Measurements from ENCODE around the gene AP3B1. TPM values are rescaled to one million over a fixed set of nuclear protein-coding genes. Genes with fewer than 3 reads are reported as not detected.

The AP3B1 gene
- total RNA-seq, 1 experiment from 2014 or later = 45.3 TPM

- Histone ChIP-seq H3K27ac (ENCODE audit: low read depth, low read length, poor library complexity, severe bottlenecking) (no peak overlapping the region), H3K9me3 (ENCODE audit: low read depth, low read length, poor library complexity, severe bottlenecking) (no peaks in the 10 kb centered on the region), H3K4me3 (ENCODE audit: low read depth, low read length, poor library complexity, severe bottlenecking) (no peak overlapping the region), H3K4me1 (ENCODE audit: insufficient read depth, low read length, poor library complexity, severe bottlenecking) (peaks cover 4% of the 10 kb centered on the region), H3K27me3 (replicated peaks; ENCODE audit: insufficient read depth, low read depth, low read length, poor library complexity) (no peaks in the 10 kb centered on the region), H3K36me3 (ENCODE audit: insufficient read depth, low read length, poor library complexity, severe bottlenecking) (peaks cover 10% of the 10 kb centered on the region)
- no peak for DNase-seq (ENCODE audit: low spot score)
- no TSS peak for BruUV-seq (replicated peaks)
- POLR2A ChIA-PET (ENCODE audit: low non-redundant PET) = no interaction called here
- TF ChIP-seq EZH2 (IDR thresholded peaks at IDR 0.05; ENCODE audit: borderline replicate concordance, low read depth, low read length, poor library complexity, severe bottlenecking) = no peak
- no peak for TF ChIP-seq CTCF (conservative IDR thresholded peaks at IDR 0.05; ENCODE audit: low read depth, low read length)
- intact Hi-C loops (cut with micrococcal nuclease; ENCODE audit: unreplicated experiment) = no loop called here
- CTCF ChIA-PET = no interaction called here
Observed at GRCh38 chr5:78213799-78214198, 80.7 kb downstream of the AP3B1 start.

GRCh38 chr5:78211052-78211451, 83.4 kb downstream of the AP3B1 start:
- no peaks in the 10 kb centered on the region for H3K27me3 ChIP-seq (replicated peaks; ENCODE audit: insufficient read depth, low read depth, low read length, poor library complexity)
- ChIA-PET CTCF (interaction anchor here (0.6 kb wide), 1 partner anchor 719 kb away, joined by 3 read pairs; the partner anchor contains the start of gene WDR41), POLR2A (ENCODE audit: low non-redundant PET) (no interaction called here)
- H3K9me3 ChIP-seq (ENCODE audit: low read depth, low read length, poor library complexity, severe bottlenecking) = no peaks in the 10 kb centered on the region
- peaks cover 4% of the 10 kb centered on the region for H3K4me1 ChIP-seq (ENCODE audit: insufficient read depth, low read length, poor library complexity, severe bottlenecking)
- BruUV-seq (replicated peaks) = no TSS peak
- no peak overlapping the region for H3K4me3 ChIP-seq (ENCODE audit: low read depth, low read length, poor library complexity, severe bottlenecking)
- no peak overlapping the region for H3K27ac ChIP-seq (ENCODE audit: low read depth, low read length, poor library complexity, severe bottlenecking)
- peak; percentile 12 for DNase-seq (ENCODE audit: low spot score)
- intact Hi-C loops (cut with micrococcal nuclease; ENCODE audit: unreplicated experiment) = no loop called here
- no peak for TF ChIP-seq CTCF (conservative IDR thresholded peaks at IDR 0.05; ENCODE audit: low read depth, low read length)
- TF ChIP-seq EZH2 (IDR thresholded peaks at IDR 0.05; ENCODE audit: borderline replicate concordance, low read depth, low read length, poor library complexity, severe bottlenecking) = no peak
- H3K36me3 ChIP-seq (ENCODE audit: insufficient read depth, low read length, poor library complexity, severe bottlenecking) = peaks cover 5% of the 10 kb centered on the region

- CTCF ChIA-PET = no interaction called here
Observed at GRCh38 chr5:78204241-78204640, 90.3 kb downstream of the AP3B1 start.

More at GRCh38 chr5:78204241-78204640, 90.3 kb downstream of the AP3B1 start:
- Histone ChIP-seq H3K27ac (ENCODE audit: low read depth, low read length, poor library complexity, severe bottlenecking) (no peak overlapping the region), H3K36me3 (ENCODE audit: insufficient read depth, low read length, poor library complexity, severe bottlenecking) (no peaks in the 10 kb centered on the region), H3K4me3 (ENCODE audit: low read depth, low read length, poor library complexity, severe bottlenecking) (no peak overlapping the region), H3K27me3 (replicated peaks; ENCODE audit: insufficient read depth, low read depth, low read length, poor library complexity) (no peaks in the 10 kb centered on the region), H3K4me1 (ENCODE audit: insufficient read depth, low read length, poor library complexity, severe bottlenecking) (no peaks in the 10 kb centered on the region), H3K9me3 (ENCODE audit: low read depth, low read length, poor library complexity, severe bottlenecking) (peaks cover 4% of the 10 kb centered on the region)
- intact Hi-C loops (cut with micrococcal nuclease; ENCODE audit: unreplicated experiment) = no loop called here
- POLR2A ChIA-PET (ENCODE audit: low non-redundant PET) = no interaction called here
- no peak for DNase-seq (ENCODE audit: low spot score)
- no peak for TF ChIP-seq EZH2 (IDR thresholded peaks at IDR 0.05; ENCODE audit: borderline replicate concordance, low read depth, low read length, poor library complexity, severe bottlenecking)
- TF ChIP-seq CTCF (conservative IDR thresholded peaks at IDR 0.05; ENCODE audit: low read depth, low read length) = no peak
- no TSS peak for BruUV-seq (replicated peaks)
